ENCODE results near the gene PPP2R2C.

Gene PPP2R2C

GRCh38 chr4:6278801-6279197, 193.6 kb downstream of the PPP2R2C start:
- no peak for DNase-seq

GRCh38 chr4:6277935-6278800, 194.2 kb downstream of the PPP2R2C start:
- no peak for DNase-seq

- no peak for DNase-seq
These were observed 195.1 kb downstream of the PPP2R2C start for GRCh38 chr4:6277139-6277802.

GRCh38 chr4:6275898-6276806, 196.3 kb downstream of the PPP2R2C start:
- DNase-seq = no peak

GRCh38 chr4:6275351-6275750, 197.1 kb downstream of the PPP2R2C start:
- no peak for DNase-seq

GRCh38 chr4:6273661-6273990, 198.8 kb downstream of the PPP2R2C start:
- no peak for DNase-seq

GRCh38 chr4:6272863-6273660, 199.4 kb downstream of the PPP2R2C start:
- DNase-seq = no peak

GRCh38 chr4:6271701-6272465, 200.5 kb downstream of the PPP2R2C start:
- DNase-seq = no peak

- DNase-seq = no peak
These were observed 201.2 kb downstream of the PPP2R2C start for GRCh38 chr4:6271206-6271605.

GRCh38 chr4:6270636-6271121, 201.7 kb downstream of the PPP2R2C start:
- no peak for DNase-seq
